ENCODE measurements around the gene LPA. TPM values are rescaled to one million over a fixed set of nuclear protein-coding genes. Genes with fewer than 3 reads are reported as not detected.
A peak's percentile ranks its signal among the peaks of the same experiment; 100 is the strongest.
"Not testable (repeated sequence)": the region's sequence is repeated elsewhere in the genome, so short reads cannot be mapped to it uniquely, and the experiment has no call there.

The LPA gene
- total RNA-seq, 5 donors from 2014 or later (not counting 1 experiment from before 2014, with no cell fraction given), result 0.09 to 0.23 TPM; not detected in 3

DNA sequence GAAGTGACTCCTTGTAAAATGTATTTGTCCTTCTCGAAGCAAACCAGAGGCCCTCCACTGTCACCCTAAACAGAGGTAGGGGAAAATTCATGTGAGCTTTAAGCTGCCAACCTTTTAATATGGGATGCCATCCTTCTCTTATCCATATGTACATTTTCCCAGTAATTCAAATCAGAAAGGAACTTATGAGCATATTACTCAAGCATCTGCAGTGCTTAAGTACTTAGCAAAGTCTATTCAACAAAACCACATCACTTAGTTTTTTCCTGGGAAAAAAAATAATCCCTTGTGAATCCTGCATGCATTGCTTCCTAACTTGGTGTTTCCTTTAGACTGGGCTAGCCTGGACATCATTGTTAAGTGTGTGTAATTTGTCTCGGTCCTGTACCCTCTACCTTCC is 132.2 kb downstream of the LPA start:
- Histone ChIP-seq H3K36me3 (ENCODE audit: control insufficient read depth in 2 of 2, extremely low read depth in 1 of 2, insufficient read depth in 1 of 2, low read length in 1 of 2) (no peaks in the 10 kb centered on the region), H3K27ac (ENCODE audit: low read length) (no peak overlapping the region), H3K4me1 (ENCODE audit: control insufficient read depth in 1 of 2, extremely low read depth in 1 of 2, insufficient read depth in 2 of 2, low read length in 2 of 2) (peaks cover 0 to 7% of the 10 kb centered on the region in 2 experiments), H3K27me3 (replicated peaks in 1 of 2; ENCODE audit: control insufficient read depth in 2 of 2, extremely low read depth in 1 of 2, insufficient read depth in 2 of 2, low read length in 1 of 2) (no peaks in the 10 kb centered on the region), H3K4me3 (ENCODE audit: control insufficient read depth in 1 of 2, extremely low read depth in 1 of 2, low read length in 1 of 2) (no peak overlapping the region), H3K9me3 (no peaks in the 10 kb centered on the region)
- CTCF ChIA-PET, result interaction anchor here (0.9 to 2.0 kb wide), 4 partner anchors 9 to 16 kb away, joined by 4 to 9 read pairs (median 6); no protein-coding TSS in a partner anchor
- POLR2A ChIA-PET, result no interaction called here
- Mint-ChIP-seq H3K27me3 (peaks cover 7 to 15% of the 10 kb centered on the region in 2 donors), H3K4me1 (no peaks in the 10 kb centered on the region), H3K9me3 (peaks cover 5 to 10% (median 8%) of the 10 kb centered on the region in 3 donors), H3K27ac (no peak overlapping the region), H3K4me3 (no peak overlapping the region), H3K36me3 (peaks cover 5% of the 10 kb centered on the region)
- DNase-seq (no peak), ATAC-seq (replicated peaks in 1 of 4) (no peak)
- WGBS (ENCODE audit: insufficient coverage), result no CpG with 5 or more reads among the region's 2 CpGs

DNA sequence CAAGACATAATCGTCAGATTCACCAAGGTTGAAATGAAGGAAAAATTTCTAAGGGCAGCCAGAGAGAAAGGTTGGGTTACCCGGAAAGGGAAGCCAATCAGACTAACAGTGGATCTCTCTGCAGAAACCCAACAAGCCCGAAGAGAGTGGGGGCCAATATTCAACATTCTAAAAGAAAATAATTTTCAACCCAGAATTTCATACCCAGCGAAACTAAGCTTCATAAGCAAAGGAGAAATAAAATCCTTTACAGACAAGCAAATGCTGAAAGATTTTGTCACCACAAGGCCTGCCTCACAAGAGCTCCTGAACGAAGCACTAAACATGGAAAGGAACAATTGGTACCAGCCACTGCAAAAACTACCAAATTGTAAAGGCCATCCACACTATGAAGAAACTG is 134.6 kb downstream of the LPA start:
- H3K27ac ChIP-seq (ENCODE audit: low read length); H3K27ac Mint-ChIP-seq; H3K4me1 ChIP-seq (ENCODE audit: control insufficient read depth in 1 of 2, extremely low read depth in 1 of 2, insufficient read depth in 2 of 2, low read length in 2 of 2); H3K4me3 Mint-ChIP-seq; ATAC-seq (replicated peaks in 1 of 4); H3K9me3 ChIP-seq; H3K4me3 ChIP-seq (ENCODE audit: control insufficient read depth in 1 of 2, extremely low read depth in 1 of 2, low read length in 1 of 2); H3K4me1 Mint-ChIP-seq; H3K36me3 ChIP-seq (ENCODE audit: control insufficient read depth in 2 of 2, extremely low read depth in 1 of 2, insufficient read depth in 1 of 2, low read length in 1 of 2); CTCF ChIA-PET; POLR2A ChIA-PET; H3K36me3 Mint-ChIP-seq; H3K27me3 ChIP-seq (replicated peaks in 1 of 2; ENCODE audit: control insufficient read depth in 2 of 2, extremely low read depth in 1 of 2, insufficient read depth in 2 of 2, low read length in 1 of 2); DNase-seq: not testable (repeated sequence)
- 89% methylated on average over 1 of the region's 5 CpGs for WGBS (ENCODE audit: insufficient coverage)
- Mint-ChIP-seq H3K9me3 (peaks cover 5 to 10% (median 8%) of the 10 kb centered on the region in 3 donors), H3K27me3 (peaks cover 7 to 15% of the 10 kb centered on the region in 2 donors)

DNA sequence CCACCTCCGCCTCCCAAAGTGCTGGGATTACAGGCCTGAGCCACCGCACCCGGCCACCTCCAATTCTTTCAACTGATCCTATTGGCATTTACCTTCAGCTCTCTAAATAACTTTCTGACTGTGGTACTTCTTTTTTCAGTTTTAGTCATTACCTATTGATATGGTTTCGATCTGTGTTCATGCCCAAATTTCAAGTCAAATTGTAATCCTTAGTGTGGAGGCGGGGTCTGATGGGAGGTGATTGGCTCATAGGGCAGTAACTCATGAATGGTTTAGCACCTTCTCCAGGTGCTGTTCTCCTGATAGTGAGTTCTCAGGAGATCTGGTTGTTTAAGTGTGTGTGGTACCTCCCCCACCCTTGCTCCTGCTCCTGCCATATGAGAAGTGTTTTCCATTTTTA is 140.9 kb downstream of the LPA start:
- ChIA-PET CTCF (interaction anchor here (0.5 to 4.1 kb wide), 4 partner anchors 10 to 238 kb away, joined by 3 to 31 read pairs (median 8); no protein-coding TSS in a partner anchor), POLR2A (no interaction called here)

DNA sequence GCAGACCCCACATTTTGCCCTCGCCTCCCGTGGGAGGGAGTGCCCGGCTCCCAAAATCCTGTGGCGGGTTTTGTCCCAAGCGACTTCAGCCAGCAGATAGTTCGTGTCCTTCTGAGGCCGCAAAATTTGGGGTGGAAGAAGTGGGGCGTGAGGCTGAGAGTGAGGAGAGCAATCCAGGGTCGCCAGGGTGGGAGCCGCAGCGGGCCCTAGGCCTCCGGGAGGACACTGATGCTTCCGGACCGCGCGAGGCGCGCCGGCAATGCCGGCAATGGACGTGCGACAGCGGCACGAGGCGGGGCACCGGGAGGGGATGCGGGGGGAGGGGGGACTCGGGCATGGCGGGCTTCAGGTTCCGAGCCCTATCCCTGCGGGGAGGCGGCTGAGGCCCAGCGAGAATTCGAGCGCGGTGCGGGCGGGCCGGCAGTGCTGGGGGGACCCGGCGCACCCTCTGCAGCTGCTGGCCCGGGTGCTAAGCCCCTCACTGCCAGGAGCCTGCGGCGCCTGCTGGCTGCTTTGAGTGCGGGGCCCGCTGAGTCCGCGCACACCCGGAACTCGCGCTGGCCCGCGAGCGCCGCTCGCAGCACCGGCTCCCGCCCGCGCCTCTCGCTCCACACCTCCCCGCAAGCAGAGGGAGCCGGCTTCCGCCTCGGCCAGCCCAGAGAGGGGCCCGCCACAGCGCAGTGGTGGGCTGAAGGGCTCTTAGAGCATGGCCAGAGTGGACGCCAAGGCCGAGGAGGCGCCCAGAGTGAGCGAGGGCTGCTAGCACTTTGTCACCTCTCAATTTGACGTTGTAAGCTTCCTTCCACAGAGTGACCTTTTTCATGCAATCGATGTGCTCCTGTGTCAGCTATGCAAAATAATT is 143.8 kb downstream of the LPA start:
- Mint-ChIP-seq H3K4me1 (peaks cover 31 to 48% (median 38%) of the 10 kb centered on the region in 3 donors), H3K4me3 (peak overlapping the region; percentile 94 to 97 (median 94)), H3K9me3 (no peaks in the 10 kb centered on the region), H3K36me3 (peaks cover 4% of the 10 kb centered on the region), H3K27me3 (peaks cover 0 to 6% of the 10 kb centered on the region in 2 donors), H3K27ac (peak overlapping the region; percentile 92 to 96)
- H3K27me3 ChIP-seq (replicated peaks in 1 of 2; ENCODE audit: control insufficient read depth in 2 of 2, extremely low read depth in 1 of 2, insufficient read depth in 2 of 2, low read length in 1 of 2), result peaks cover 0 to 2% of the 10 kb centered on the region in 2 experiments
- ChIA-PET CTCF (interaction anchor here (0.6 to 4.1 kb wide), 14 partner anchors 10 to 546 kb away, joined by 3 to 31 read pairs (median 3); no protein-coding TSS in a partner anchor), POLR2A (interaction anchor here in 1 of 2 donors (0.6 kb wide), 1 partner anchor 222 kb away, joined by 3 read pairs; no protein-coding TSS in a partner anchor)
- under 1% methylated on average over 73 of the region's 73 CpGs for WGBS (ENCODE audit: insufficient coverage)
- peak overlapping the region; percentile 71 for H3K27ac ChIP-seq (ENCODE audit: low read length)
- H3K4me3 ChIP-seq (ENCODE audit: control insufficient read depth in 1 of 2, extremely low read depth in 1 of 2, low read length in 1 of 2), result peak overlapping the region; percentile 66 to 90
- H3K4me1 ChIP-seq (ENCODE audit: control insufficient read depth in 1 of 2, extremely low read depth in 1 of 2, insufficient read depth in 2 of 2, low read length in 2 of 2), result peaks cover 8 to 13% of the 10 kb centered on the region in 2 experiments
- no peaks in the 10 kb centered on the region for H3K9me3 ChIP-seq
- DNase-seq, result peak; percentile 34 to 78 (median 62)
- ATAC-seq (replicated peaks in 1 of 4), result peak; percentile 79 to 85 (median 82)
- H3K36me3 ChIP-seq (ENCODE audit: control insufficient read depth in 2 of 2, extremely low read depth in 1 of 2, insufficient read depth in 1 of 2, low read length in 1 of 2), result no peaks in the 10 kb centered on the region

More for the DNA sequence above, 140.9 kb downstream of the LPA start:
- Mint-ChIP-seq H3K4me1 (peaks cover 22 to 27% (median 23%) of the 10 kb centered on the region in 3 donors), H3K36me3 (no peaks in the 10 kb centered on the region), H3K4me3 (no peak overlapping the region), H3K27me3 (peaks cover 0 to 6% of the 10 kb centered on the region in 2 donors), H3K27ac (peak overlapping the region in 1 of 2 donors; percentile 7), H3K9me3 (no peaks in the 10 kb centered on the region)
- 46% methylated on average over 2 of the region's 5 CpGs for WGBS (ENCODE audit: insufficient coverage)
- DNase-seq, result no peak
- no peaks in the 10 kb centered on the region for H3K27me3 ChIP-seq (replicated peaks in 1 of 2; ENCODE audit: control insufficient read depth in 2 of 2, extremely low read depth in 1 of 2, insufficient read depth in 2 of 2, low read length in 1 of 2)
- H3K36me3 ChIP-seq (ENCODE audit: control insufficient read depth in 2 of 2, extremely low read depth in 1 of 2, insufficient read depth in 1 of 2, low read length in 1 of 2), result no peaks in the 10 kb centered on the region
- no peak for ATAC-seq (replicated peaks in 1 of 4)
- H3K9me3 ChIP-seq, result no peaks in the 10 kb centered on the region
- H3K27ac ChIP-seq (ENCODE audit: low read length), result no peak overlapping the region
- H3K4me3 ChIP-seq (ENCODE audit: control insufficient read depth in 1 of 2, extremely low read depth in 1 of 2, low read length in 1 of 2), result no peak overlapping the region
- peaks cover 8 to 13% of the 10 kb centered on the region in 2 experiments for H3K4me1 ChIP-seq (ENCODE audit: control insufficient read depth in 1 of 2, extremely low read depth in 1 of 2, insufficient read depth in 2 of 2, low read length in 2 of 2)

DNA sequence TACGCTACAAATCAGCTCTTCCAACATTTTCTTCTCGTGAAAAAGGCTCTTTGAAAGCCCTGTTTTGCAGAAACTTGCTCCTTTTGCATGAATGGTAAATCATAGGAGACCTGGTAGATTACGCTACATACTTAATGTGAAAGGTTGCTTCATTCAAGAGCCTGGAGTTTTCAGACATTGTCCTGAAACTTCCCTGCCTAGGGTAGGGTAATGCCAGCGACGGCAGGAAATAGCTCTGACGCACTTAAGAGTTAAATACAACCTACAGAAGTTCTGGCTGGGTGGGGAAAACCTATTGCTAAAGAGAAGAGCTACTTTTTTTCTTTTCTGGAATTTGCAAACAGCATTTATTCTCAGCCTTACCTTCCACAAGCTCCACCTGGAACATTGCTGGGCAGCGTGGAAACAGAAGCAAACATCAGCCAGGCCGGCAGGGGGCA is 144.5 kb downstream of the LPA start:
- peaks cover 31 to 53% (median 38%) of the 10 kb centered on the region in 3 donors for H3K4me1 Mint-ChIP-seq
- peak in 7 of 35 experiments; percentile 42 to 86 (median 64) for DNase-seq
- H3K27ac Mint-ChIP-seq, result peak overlapping the region; percentile 92 to 96
- H3K4me3 ChIP-seq (ENCODE audit: control insufficient read depth in 1 of 2, extremely low read depth in 1 of 2, low read length in 1 of 2), result peak overlapping the region; percentile 66 to 90
- peak; percentile 73 to 77 (median 76) for ATAC-seq (replicated peaks in 1 of 4)
- H3K27me3 ChIP-seq (replicated peaks in 1 of 2; ENCODE audit: control insufficient read depth in 2 of 2, extremely low read depth in 1 of 2, insufficient read depth in 2 of 2, low read length in 1 of 2), result peaks cover 0 to 2% of the 10 kb centered on the region in 2 experiments
- H3K36me3 ChIP-seq (ENCODE audit: control insufficient read depth in 2 of 2, extremely low read depth in 1 of 2, insufficient read depth in 1 of 2, low read length in 1 of 2), result no peaks in the 10 kb centered on the region
- H3K27ac ChIP-seq (ENCODE audit: low read length), result peak overlapping the region; percentile 71
- no peaks in the 10 kb centered on the region for H3K9me3 ChIP-seq
- 12% methylated on average over 5 of the region's 8 CpGs for WGBS (ENCODE audit: insufficient coverage)
- ChIA-PET CTCF (interaction anchor here (0.5 to 4.1 kb wide), 13 partner anchors 9 to 1842 kb away, joined by 3 to 31 read pairs (median 3); no protein-coding TSS in a partner anchor), POLR2A (no interaction called here)
- H3K4me1 ChIP-seq (ENCODE audit: control insufficient read depth in 1 of 2, extremely low read depth in 1 of 2, insufficient read depth in 2 of 2, low read length in 2 of 2), result peaks cover 8 to 13% of the 10 kb centered on the region in 2 experiments
- peak overlapping the region; percentile 94 to 97 (median 94) for H3K4me3 Mint-ChIP-seq
- peaks cover 0 to 3% (median 0%) of the 10 kb centered on the region in 3 donors for H3K9me3 Mint-ChIP-seq
- peaks cover 6% of the 10 kb centered on the region for H3K36me3 Mint-ChIP-seq
- peaks cover 3 to 13% of the 10 kb centered on the region in 2 donors for H3K27me3 Mint-ChIP-seq

DNA sequence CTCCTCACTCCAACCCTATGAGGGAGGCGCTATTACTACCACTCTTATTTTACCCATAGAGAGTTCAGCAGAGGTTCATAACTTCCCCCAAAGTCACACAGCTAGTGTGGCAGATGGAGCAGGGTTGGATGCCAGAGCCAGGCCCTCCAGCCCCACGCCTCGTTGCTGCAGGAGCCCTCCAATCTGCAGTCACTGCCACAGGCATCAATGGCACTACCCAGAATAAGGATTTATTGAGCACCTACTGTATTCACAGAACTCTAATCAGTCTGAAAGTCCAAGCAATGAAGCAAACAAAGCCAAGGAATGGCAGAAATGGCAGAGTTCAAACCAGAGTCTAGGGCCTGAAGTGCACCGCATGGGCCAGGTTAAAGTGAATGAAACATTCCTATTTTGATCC is 144.9 kb downstream of the LPA start:
- 89% methylated on average over 3 of the region's 4 CpGs for WGBS (ENCODE audit: insufficient coverage)
- peak overlapping the region; percentile 94 to 97 (median 94) for H3K4me3 Mint-ChIP-seq
- Histone ChIP-seq H3K27me3 (replicated peaks in 1 of 2; ENCODE audit: control insufficient read depth in 2 of 2, extremely low read depth in 1 of 2, insufficient read depth in 2 of 2, low read length in 1 of 2) (peaks cover 0 to 2% of the 10 kb centered on the region in 2 experiments), H3K4me3 (ENCODE audit: control insufficient read depth in 1 of 2, extremely low read depth in 1 of 2, low read length in 1 of 2) (no peak overlapping the region), H3K27ac (ENCODE audit: low read length) (no peak overlapping the region), H3K4me1 (ENCODE audit: control insufficient read depth in 1 of 2, extremely low read depth in 1 of 2, insufficient read depth in 2 of 2, low read length in 2 of 2) (peaks cover 8 to 13% of the 10 kb centered on the region in 2 experiments), H3K9me3 (no peaks in the 10 kb centered on the region), H3K36me3 (ENCODE audit: control insufficient read depth in 2 of 2, extremely low read depth in 1 of 2, insufficient read depth in 1 of 2, low read length in 1 of 2) (no peaks in the 10 kb centered on the region)
- peaks cover 0 to 5% (median 0%) of the 10 kb centered on the region in 3 donors for H3K9me3 Mint-ChIP-seq
- peaks cover 4 to 16% of the 10 kb centered on the region in 2 donors for H3K27me3 Mint-ChIP-seq
- ChIA-PET CTCF (interaction anchor here (0.5 to 4.1 kb wide), 11 partner anchors 8 to 1841 kb away, joined by 3 to 31 read pairs (median 3); no protein-coding TSS in a partner anchor), POLR2A (no interaction called here)
- peak overlapping the region; percentile 33 to 50 for H3K27ac Mint-ChIP-seq
- peaks cover 8% of the 10 kb centered on the region for H3K36me3 Mint-ChIP-seq
- DNase-seq (no peak), ATAC-seq (replicated peaks in 1 of 4) (no peak)
- peaks cover 31 to 54% (median 38%) of the 10 kb centered on the region in 3 donors for H3K4me1 Mint-ChIP-seq

All from T-cell (primary cell).